ENCODE measurements around the gene HOXA9. TPM values are rescaled to one million over a fixed set of nuclear protein-coding genes. Genes with fewer than 3 reads are reported as not detected.

Gene HOXA9
- total and polyA plus RNA-seq, 3 experiments from 2014 or later: not detected

- no peaks in the 10 kb centered on the region for H3K36me3 ChIP-seq (ENCODE audit: insufficient read depth, low read length)
- H3K27me3 Mint-ChIP-seq: peaks cover 19 to 42% of the 10 kb centered on the region in 2 donors
- no peaks in the 10 kb centered on the region for H3K9me3 ChIP-seq (ENCODE audit: low read length)
- no peaks in the 10 kb centered on the region for H3K4me1 ChIP-seq (ENCODE audit: insufficient read depth, low read length)
- H3K36me3 Mint-ChIP-seq: no peaks in the 10 kb centered on the region
- no peak overlapping the region for H3K27ac Mint-ChIP-seq
- no peaks in the 10 kb centered on the region for H3K4me1 Mint-ChIP-seq
- H3K4me3 Mint-ChIP-seq: no peak overlapping the region
- no peak overlapping the region for H3K27ac ChIP-seq (ENCODE audit: low read depth, low read length)
- POLR2A ChIA-PET: no interaction called here
- no peaks in the 10 kb centered on the region for H3K9me3 Mint-ChIP-seq
- H3K4me3 ChIP-seq (ENCODE audit: low read length): no peak overlapping the region
- CTCF ChIA-PET: no interaction called here
- peaks cover 5% of the 10 kb centered on the region for H3K27me3 ChIP-seq (ENCODE audit: insufficient read depth, low read length, poor library complexity, severe bottlenecking)
- DNase-seq: no peak
These were observed 43.7 kb downstream of the HOXA9 start for GRCh38 chr7:27121684-27122076.

DNA sequence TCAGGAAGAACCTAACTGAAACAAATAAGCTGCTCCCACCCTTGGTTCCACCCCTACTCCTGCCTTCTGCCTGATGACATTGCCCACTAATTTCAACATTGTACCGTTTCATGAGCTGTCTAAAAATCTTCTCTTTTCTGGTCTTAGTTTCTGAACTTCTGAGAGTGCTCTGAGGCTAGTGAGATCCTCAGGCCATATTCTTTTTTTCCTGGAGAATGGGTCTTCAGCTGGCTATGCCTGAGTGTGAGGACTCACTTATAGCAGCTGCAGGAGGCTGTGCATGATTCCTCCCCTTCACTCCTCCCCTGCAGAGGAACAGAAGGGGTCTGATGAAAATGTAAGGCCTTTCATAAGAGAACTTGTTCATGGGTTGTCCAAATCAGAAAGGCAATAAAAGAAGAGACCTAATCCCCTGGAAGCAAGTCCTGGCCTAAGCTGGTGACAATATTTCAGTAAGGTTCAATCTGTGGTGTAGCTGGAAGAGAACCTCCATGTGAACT, 45.9 kb downstream of the HOXA9 start:
- ChIA-PET POLR2A (no interaction called here), CTCF (no interaction called here)
- no peaks in the 10 kb centered on the region for H3K4me1 Mint-ChIP-seq
- H3K36me3 Mint-ChIP-seq: no peaks in the 10 kb centered on the region
- Histone ChIP-seq H3K4me1 (ENCODE audit: insufficient read depth, low read length) (no peaks in the 10 kb centered on the region), H3K4me3 (ENCODE audit: low read length) (no peak overlapping the region), H3K9me3 (ENCODE audit: low read length) (no peaks in the 10 kb centered on the region), H3K27me3 (ENCODE audit: insufficient read depth, low read length, poor library complexity, severe bottlenecking) (no peaks in the 10 kb centered on the region), H3K36me3 (ENCODE audit: insufficient read depth, low read length) (no peaks in the 10 kb centered on the region), H3K27ac (ENCODE audit: low read depth, low read length) (no peak overlapping the region)
- no peak overlapping the region for H3K4me3 Mint-ChIP-seq
- DNase-seq: no peak
- peaks cover 9 to 22% of the 10 kb centered on the region in 2 donors for H3K27me3 Mint-ChIP-seq
- H3K9me3 Mint-ChIP-seq: no peaks in the 10 kb centered on the region
- H3K27ac Mint-ChIP-seq: no peak overlapping the region

GRCh38 chr7:27118580-27118979, 46.8 kb downstream of the HOXA9 start:
- CTCF ChIA-PET: no interaction called here
- POLR2A ChIA-PET: no interaction called here
- no peaks in the 10 kb centered on the region for H3K36me3 Mint-ChIP-seq

GRCh38 chr7:27117887-27118491, 47.3 kb downstream of the HOXA9 start:
- no peaks in the 10 kb centered on the region for H3K9me3 ChIP-seq (ENCODE audit: low read length)
- H3K4me1 ChIP-seq (ENCODE audit: insufficient read depth, low read length): no peaks in the 10 kb centered on the region
- ChIA-PET POLR2A (no interaction called here), CTCF (no interaction called here)
- H3K4me3 ChIP-seq (ENCODE audit: low read length): no peak overlapping the region
- peaks cover 10 to 17% of the 10 kb centered on the region in 2 donors for H3K27me3 Mint-ChIP-seq
- no peaks in the 10 kb centered on the region for H3K9me3 Mint-ChIP-seq
- H3K4me3 Mint-ChIP-seq: no peak overlapping the region
- no peaks in the 10 kb centered on the region for H3K4me1 Mint-ChIP-seq
- no peak overlapping the region for H3K27ac ChIP-seq (ENCODE audit: low read depth, low read length)
- no peaks in the 10 kb centered on the region for H3K36me3 Mint-ChIP-seq
- H3K36me3 ChIP-seq (ENCODE audit: insufficient read depth, low read length): no peaks in the 10 kb centered on the region
- no peak for DNase-seq
- H3K27ac Mint-ChIP-seq: no peak overlapping the region
- H3K27me3 ChIP-seq (ENCODE audit: insufficient read depth, low read length, poor library complexity, severe bottlenecking): no peaks in the 10 kb centered on the region

More at GRCh38 chr7:27118580-27118979, 46.8 kb downstream of the HOXA9 start:
- Mint-ChIP-seq H3K4me3 (no peak overlapping the region), H3K9me3 (no peaks in the 10 kb centered on the region), H3K27me3 (peaks cover 8 to 17% of the 10 kb centered on the region in 2 donors), H3K4me1 (no peaks in the 10 kb centered on the region), H3K27ac (no peak overlapping the region)
- no peak for DNase-seq
- Histone ChIP-seq H3K36me3 (ENCODE audit: insufficient read depth, low read length) (no peaks in the 10 kb centered on the region), H3K4me1 (ENCODE audit: insufficient read depth, low read length) (no peaks in the 10 kb centered on the region), H3K4me3 (ENCODE audit: low read length) (no peak overlapping the region), H3K9me3 (ENCODE audit: low read length) (no peaks in the 10 kb centered on the region), H3K27me3 (ENCODE audit: insufficient read depth, low read length, poor library complexity, severe bottlenecking) (no peaks in the 10 kb centered on the region), H3K27ac (ENCODE audit: low read depth, low read length) (no peak overlapping the region)

- no peaks in the 10 kb centered on the region for H3K9me3 Mint-ChIP-seq
- ChIA-PET CTCF (no interaction called here), POLR2A (no interaction called here)
- Histone ChIP-seq H3K27ac (ENCODE audit: low read depth, low read length) (no peak overlapping the region), H3K9me3 (ENCODE audit: low read length) (no peaks in the 10 kb centered on the region), H3K4me1 (ENCODE audit: insufficient read depth, low read length) (no peaks in the 10 kb centered on the region), H3K36me3 (ENCODE audit: insufficient read depth, low read length) (no peaks in the 10 kb centered on the region), H3K4me3 (ENCODE audit: low read length) (no peak overlapping the region), H3K27me3 (ENCODE audit: insufficient read depth, low read length, poor library complexity, severe bottlenecking) (no peaks in the 10 kb centered on the region)
- no peak overlapping the region for H3K27ac Mint-ChIP-seq
- no peaks in the 10 kb centered on the region for H3K36me3 Mint-ChIP-seq
- H3K4me1 Mint-ChIP-seq: no peaks in the 10 kb centered on the region
- H3K4me3 Mint-ChIP-seq: no peak overlapping the region
- H3K27me3 Mint-ChIP-seq: peaks cover 11 to 18% of the 10 kb centered on the region in 2 donors
- no peak for DNase-seq
These were observed 48.1 kb downstream of the HOXA9 start for GRCh38 chr7:27116962-27117886.

DNA sequence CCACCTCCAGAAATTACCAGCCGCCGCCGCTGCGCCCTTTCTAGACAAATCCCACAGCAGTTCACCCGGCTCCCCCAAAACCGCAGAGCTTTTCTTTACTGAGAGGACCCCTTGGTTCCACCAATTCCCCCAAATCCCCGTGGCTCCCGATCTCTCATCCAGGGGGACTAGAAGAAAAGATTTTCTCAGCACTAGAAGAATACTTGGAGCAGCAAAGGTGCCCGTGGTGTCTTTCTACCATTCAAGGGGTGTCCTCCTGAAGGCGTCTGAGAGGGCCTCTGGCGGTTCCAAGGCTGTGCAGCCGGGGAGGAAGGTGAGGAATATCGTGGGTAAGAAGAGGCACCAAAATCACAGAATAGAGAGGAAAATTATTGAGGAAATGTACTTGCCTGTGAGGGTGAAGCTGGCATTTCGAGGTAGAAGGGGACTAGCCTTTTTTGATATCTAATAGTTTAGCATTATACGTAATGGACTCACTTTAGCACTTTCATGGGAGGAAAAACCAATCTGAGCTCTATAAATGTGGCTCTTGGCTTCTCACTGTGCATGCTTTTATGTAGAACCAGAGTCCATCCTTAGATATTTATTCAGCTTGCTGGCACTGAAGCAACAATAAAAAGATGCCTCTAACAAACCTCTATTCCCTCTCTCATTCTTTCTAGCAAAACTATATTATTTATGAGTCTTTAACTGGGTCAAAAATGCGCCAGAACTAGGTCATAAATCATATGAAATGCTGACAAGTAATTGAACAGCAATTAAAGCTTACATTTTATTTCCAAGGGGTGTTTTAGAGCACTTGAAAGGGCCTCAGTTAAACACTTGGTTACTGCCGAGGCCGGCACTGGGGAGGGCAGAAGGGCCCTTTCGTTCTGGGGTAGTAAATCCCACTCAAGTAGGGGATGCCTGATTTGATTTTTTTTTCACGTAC, 49.0 kb downstream of the HOXA9 start:
- ChIA-PET CTCF (no interaction called here), POLR2A (no interaction called here)
- Histone ChIP-seq H3K27me3 (ENCODE audit: insufficient read depth, low read length, poor library complexity, severe bottlenecking) (no peaks in the 10 kb centered on the region), H3K4me1 (ENCODE audit: insufficient read depth, low read length) (no peaks in the 10 kb centered on the region), H3K4me3 (ENCODE audit: low read length) (no peak overlapping the region), H3K36me3 (ENCODE audit: insufficient read depth, low read length) (no peaks in the 10 kb centered on the region), H3K27ac (ENCODE audit: low read depth, low read length) (no peak overlapping the region), H3K9me3 (ENCODE audit: low read length) (no peaks in the 10 kb centered on the region)
- peaks cover 13 to 25% of the 10 kb centered on the region in 2 donors for H3K27me3 Mint-ChIP-seq
- H3K9me3 Mint-ChIP-seq: no peaks in the 10 kb centered on the region
- no peak overlapping the region for H3K4me3 Mint-ChIP-seq
- H3K27ac Mint-ChIP-seq: peak overlapping the region in 1 of 8 donors; percentile 21
- H3K36me3 Mint-ChIP-seq: no peaks in the 10 kb centered on the region
- DNase-seq: no peak
- H3K4me1 Mint-ChIP-seq: no peaks in the 10 kb centered on the region

DNA sequence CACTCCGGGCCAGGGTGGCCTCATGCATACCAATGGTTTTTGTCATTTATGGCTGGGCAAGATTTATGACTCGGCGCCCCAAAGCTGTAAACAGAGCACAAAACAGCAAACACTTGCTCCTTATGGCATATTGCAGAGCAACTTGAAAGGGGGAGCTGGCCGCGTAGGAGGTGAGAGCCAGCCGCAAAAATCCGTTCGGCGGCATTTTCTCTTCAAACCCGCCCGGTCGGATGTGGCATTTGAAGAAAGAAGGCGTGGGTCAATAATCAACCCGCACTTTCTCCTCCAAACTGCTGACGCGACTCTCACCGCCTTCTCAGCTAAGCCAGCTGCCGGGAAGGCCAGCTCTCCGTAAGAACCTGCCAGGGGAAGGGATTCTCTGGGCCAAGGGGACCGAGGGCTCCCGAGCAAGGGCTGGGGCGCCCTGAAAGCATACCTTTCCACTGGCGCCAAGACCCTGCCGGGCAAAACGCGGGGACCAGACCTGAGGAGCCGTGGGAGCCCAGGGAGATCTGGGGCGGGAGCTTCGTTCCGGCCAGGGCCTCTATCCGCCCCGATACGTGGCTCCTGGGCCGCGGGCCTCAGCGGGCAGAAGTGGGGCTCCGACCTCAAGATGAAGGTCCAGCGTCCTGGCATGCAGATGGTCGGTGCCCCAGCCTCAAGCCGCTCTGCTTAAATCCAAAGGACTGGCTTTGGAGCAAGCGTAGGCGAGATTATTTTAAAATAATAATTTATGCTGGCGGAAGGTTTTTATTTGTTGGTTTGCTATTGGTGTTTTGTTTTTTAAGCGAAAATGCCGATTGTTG, 49.9 kb downstream of the HOXA9 start:
- no peaks in the 10 kb centered on the region for H3K36me3 Mint-ChIP-seq

More for the DNA sequence above, 49.9 kb downstream of the HOXA9 start:
- no peak for DNase-seq
- Mint-ChIP-seq H3K4me3 (no peak overlapping the region), H3K4me1 (no peaks in the 10 kb centered on the region), H3K27ac (no peak overlapping the region), H3K9me3 (no peaks in the 10 kb centered on the region), H3K27me3 (peaks cover 13 to 25% of the 10 kb centered on the region in 2 donors)
- Histone ChIP-seq H3K27ac (ENCODE audit: low read depth, low read length) (no peak overlapping the region), H3K27me3 (ENCODE audit: insufficient read depth, low read length, poor library complexity, severe bottlenecking) (no peaks in the 10 kb centered on the region), H3K4me1 (ENCODE audit: insufficient read depth, low read length) (no peaks in the 10 kb centered on the region), H3K36me3 (ENCODE audit: insufficient read depth, low read length) (no peaks in the 10 kb centered on the region), H3K4me3 (ENCODE audit: low read length) (no peak overlapping the region), H3K9me3 (ENCODE audit: low read length) (no peaks in the 10 kb centered on the region)
- CTCF ChIA-PET: no interaction called here
- POLR2A ChIA-PET: no interaction called here

Data from CD8-positive, alpha-beta memory T cell (primary cell).